HG03064 (cell line): ENCODE results near the gene CCSER1.
"Not testable (repeated sequence)": the region's sequence is repeated elsewhere in the genome, so short reads cannot be mapped to it uniquely, and the experiment has no call there.

Experiments used
- ATAC-seq: cut with Tn5 transposase; IDR thresholded peaks from one replicate; pipeline ENCODE4 v1.9.1; 2021; ENCODE audit warnings: low read depth; ENCODE audit not compliant: unreplicated experiment

Gene CCSER1

DNA sequence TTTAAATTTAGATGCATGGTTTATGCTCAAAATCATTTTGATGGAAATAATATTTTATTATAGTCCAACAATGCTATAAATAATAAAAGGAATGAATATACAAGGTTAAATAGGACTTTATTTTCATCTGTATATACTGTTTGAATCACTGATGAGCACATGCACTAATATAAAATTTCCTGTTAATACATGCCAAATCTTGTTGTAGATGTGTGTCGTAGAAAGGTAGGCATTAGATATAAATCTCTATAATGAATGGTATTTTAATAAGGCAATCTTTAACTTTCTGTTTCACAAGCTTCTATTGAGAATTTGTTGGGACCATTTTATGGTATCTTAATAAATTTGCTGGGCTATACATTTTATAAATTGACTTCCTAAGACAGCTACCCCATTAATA, 868.8 kb downstream of the CCSER1 start:
- ATAC-seq: no peak

DNA sequence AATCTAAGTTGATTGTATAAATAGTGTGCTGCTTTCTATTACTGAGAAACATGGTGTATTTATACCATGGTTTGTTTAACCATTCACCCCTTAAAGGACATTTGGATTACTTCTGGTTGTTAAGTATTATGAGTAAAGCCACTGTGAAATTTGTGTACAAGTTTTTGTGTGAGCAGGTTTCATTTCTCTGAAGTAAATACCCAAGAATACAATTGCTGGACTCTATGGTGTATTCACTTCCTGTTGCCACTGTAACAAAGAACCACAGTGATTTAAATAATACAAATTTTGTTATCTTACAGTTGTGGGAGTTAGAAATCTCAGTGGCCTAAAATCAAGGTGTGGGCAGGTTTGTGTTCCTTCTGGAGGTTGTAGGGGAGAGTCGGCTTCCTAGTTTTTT, 869.6 kb downstream of the CCSER1 start:
- no peak for ATAC-seq

- no peak for ATAC-seq
These were observed 888.7 kb downstream of the CCSER1 start for GRCh38 chr4:91015861-91016260.

GRCh38 chr4:91019513-91019912, 892.3 kb downstream of the CCSER1 start:
- ATAC-seq: no peak

DNA sequence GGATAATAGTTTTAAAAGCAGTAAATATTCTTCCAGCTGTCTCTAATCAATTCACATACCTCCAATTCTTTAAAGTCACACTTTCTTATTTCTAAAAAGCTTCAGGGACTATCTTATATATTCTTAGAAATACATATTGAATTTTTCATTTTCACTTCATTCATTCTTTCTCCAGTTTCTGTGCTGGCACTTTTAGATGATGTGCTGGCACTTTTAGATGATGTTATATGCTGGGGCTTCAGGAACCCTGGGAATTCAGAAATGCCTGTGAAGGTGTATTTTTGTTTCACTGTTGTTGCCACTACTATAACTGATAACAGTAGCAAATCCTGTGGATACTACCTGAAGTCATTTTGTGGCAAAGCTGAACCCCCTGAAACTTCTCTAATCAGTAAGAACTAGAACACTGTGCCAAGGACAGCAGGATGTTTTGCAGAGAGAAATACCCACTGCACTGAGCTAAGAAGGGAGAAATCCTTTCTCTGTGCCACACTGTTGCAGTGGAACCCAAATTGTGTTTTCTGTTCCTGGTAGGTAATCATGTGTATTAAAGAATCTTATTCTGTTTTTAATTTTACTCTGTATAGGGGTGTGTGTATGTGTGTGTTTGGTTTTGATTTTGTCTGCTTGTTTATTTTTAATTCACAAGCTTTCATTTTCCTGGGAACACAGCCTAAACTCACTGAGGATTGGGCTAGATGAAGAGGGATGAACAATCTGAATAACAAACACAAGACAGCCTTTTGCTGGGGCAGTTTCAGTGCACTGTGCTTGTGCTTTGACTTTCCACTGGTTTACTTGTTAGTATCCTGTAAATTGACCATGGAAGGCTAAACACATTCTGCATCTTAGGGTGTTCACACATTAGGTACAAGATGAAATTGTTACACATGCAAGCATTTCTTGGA, 898.3 kb downstream of the CCSER1 start:
- no peak for ATAC-seq

GRCh38 chr4:91028228-91028627, 901.0 kb downstream of the CCSER1 start:
- ATAC-seq: no peak

GRCh38 chr4:91031761-91032160, 904.6 kb downstream of the CCSER1 start:
- ATAC-seq: no peak

DNA sequence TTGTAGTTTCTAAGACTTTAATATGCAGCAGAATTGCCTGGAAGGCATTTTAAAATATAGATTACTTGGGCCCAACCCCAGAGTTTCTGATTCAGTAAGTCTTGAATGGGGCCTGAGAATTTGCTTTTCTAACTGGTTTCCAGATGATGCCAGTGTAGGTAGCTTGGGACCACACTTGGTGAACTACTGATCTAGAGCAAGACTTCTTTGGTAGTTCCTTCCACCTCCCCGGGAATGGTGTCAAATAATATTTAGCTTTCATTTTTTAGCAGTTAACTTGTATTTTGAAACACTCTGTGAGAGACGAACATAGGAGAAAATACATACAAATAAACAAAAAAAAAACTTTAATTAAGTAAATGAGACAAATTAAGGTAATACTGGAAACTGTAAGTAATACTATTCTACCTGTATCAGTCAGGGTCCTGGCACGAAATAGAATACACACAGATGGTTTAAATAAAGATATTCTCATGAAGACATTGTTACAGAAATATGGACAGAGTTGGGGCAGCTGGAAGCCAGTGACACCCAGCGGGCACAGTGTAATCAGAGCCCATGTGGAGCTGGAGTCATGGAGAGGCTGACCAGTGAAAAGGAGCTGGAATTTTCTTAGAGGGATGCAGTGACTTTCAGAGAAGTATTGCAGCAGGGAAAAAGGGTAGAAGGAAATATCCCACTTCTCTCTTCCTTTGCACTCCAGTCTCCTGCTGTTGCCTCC, 905.7 kb downstream of the CCSER1 start:
- no peak for ATAC-seq

DNA sequence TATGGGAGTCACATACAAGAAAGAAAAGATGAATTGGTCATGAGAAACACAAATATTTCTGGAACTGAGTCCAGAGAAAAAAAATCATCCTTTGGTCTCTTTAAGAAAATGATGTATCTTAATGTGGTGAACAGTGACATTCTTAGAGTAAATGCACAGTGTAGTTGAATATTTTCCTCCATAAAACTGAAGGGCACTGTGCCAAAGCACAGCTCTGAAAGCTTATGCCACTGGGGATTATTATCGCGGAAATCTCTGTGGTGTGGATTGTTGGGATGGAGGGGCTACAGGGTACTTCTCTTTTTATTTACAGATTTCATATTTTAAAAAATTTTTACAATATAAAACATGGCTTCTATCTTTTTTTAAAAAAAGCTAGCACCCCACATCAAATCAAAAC, 908.1 kb downstream of the CCSER1 start:
- ATAC-seq: no peak

DNA sequence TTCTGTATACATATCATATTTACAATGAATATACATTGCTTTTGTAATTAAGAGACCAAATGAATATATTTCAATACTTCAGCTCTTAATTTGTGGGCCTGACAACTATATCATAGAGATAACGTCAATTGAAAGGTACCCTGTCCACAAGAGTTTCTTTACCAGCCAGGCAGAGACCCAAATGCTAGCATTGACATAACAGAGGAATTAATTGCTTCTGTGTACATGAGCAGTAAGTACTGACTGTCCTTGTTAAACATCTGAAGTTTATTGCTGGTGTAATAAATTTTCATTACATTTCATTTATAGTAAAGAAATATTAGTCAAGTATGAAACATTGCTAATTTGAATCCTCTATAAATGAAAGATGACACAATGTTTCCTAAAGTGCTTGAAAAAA, 910.8 kb downstream of the CCSER1 start:
- ATAC-seq: no peak

GRCh38 chr4:91057871-91058270, 930.7 kb downstream of the CCSER1 start:
- ATAC-seq: no peak

DNA sequence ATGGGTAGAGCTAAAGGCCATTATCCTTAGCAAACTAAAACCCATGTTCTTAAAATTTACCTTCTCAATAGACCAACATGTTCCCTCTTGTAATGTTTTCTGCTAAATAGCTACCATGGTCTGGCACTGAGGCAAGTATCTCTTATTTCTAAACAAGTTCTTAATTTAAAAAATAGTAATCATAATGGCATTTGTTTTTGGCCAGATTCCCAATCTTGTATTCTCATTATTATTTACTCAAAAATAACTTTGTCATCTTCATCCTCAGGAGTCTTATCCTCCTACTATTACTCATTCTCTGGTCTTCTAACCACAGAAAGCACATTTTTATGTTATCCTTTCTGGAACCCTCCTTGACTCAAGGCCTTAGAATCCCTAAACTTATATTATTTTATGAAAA, 931.2 kb downstream of the CCSER1 start:
- ATAC-seq: no peak

DNA sequence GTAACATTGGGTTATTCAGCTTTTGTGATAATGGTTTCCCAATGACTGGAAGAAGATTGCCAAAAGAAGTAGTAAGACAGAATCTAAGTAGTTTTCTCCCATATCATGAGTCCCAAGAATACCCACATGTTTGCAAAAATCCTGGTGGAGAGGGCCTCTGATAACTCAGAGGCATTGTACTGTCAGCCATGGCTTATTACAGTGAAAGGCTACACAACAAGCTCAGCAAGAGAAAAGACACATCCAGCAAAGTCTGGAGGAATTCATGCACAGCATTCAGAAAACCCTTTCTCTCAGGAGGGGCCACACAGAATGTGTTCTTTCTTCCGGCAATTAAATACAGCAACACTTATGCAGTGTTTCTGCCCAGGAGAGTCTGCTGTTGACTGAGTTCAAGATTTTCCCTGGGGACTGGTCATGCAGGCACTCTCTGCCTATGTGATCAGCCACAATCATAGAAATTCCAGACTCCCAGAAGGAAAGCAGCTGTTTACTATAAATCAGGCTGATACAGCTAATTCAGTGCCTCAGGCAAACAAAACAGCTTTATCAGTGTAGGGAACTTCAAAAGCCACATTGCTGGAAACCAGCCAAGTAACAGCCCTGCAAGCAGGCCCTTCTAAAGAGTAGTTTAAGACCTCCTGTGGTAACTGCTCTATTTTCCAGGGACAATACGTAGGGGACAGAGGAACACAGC, 937.1 kb downstream of the CCSER1 start:
- ATAC-seq: no peak

GRCh38 chr4:91065117-91065516, 937.9 kb downstream of the CCSER1 start:
- no peak for ATAC-seq

GRCh38 chr4:91070736-91071135, 943.5 kb downstream of the CCSER1 start:
- no peak for ATAC-seq

DNA sequence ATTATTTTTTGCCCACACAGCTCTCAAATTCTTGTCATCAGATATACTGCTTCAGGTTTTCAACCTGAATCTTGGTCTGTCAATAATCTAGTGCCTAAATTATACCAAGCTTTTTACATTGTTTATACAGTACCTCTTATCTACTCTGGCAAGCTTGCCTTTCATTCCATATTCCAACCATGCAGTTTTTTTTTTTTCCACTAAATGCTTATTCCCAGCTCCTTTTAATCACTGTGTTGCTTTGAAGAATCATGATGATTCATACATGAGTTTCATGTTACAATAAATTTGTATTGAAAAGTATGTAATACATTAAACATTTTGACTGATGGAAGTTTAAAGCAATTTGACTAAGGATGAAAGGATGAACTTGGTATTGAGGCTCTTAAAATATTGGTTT, 949.0 kb downstream of the CCSER1 start:
- ATAC-seq: no peak

- ATAC-seq: no peak
These were observed 958.8 kb downstream of the CCSER1 start for GRCh38 chr4:91085961-91086360.

DNA sequence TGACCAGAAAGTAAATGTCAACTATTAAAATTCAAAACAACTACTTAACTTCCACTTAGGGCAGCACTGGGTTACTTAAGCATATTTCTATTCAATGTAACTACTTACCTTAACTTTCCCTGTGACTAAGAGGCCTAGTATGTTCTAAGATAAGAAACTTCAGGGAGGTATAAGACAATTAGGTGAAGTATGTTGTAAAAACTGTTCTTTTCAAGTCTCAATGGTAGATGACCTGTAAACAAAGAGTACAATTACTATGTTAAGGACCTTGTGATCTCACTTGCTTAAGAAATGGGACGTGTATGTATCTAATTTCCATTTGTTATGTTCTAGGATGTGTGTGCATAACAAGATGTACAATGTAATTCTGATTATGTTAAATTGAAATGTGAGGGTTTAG, 960.5 kb downstream of the CCSER1 start:
- ATAC-seq: no peak

GRCh38 chr4:91089178-91089577, 962.0 kb downstream of the CCSER1 start:
- ATAC-seq: no peak

DNA sequence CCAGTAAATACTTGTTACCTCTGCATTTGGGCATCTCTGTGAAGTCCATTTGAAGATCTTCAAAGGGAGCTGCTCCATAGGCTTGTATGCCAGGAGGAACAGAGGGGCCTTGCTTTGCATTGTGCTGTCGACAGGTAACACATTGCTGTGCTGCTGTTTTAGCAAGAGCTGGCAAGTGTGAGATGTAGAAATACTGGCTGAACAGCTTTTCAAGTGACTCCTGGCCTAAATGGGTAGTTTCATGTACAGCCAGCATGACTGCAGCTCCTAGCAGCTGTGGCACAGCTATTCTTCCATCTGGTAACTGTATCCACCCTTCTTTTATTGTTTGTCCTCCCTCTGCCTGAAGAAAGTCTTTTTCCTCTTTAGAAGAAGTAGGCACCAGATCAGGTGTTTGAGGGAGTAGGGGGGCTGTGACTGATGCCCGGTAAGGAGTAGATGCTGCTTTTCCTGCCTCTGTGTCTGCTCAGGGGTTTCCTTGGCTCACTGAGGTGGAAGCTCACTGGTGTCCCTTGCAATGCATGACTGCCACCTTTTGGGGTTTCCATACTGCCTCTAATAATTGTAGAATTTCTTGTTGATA, 965.3 kb downstream of the CCSER1 start:
- no peak for ATAC-seq

GRCh38 chr4:91094220-91094619, 967.0 kb downstream of the CCSER1 start:
- not testable (repeated sequence) for ATAC-seq
